IPS-15b (cell line): Measurements from ENCODE around the gene FLT3LG.

Experiments used
- H3K27me3 ChIP-seq: one replicate; pipeline ENCODE4 v1.6.1; 2013; ENCODE audit warnings: low read length; ENCODE audit not compliant: control insufficient read depth, insufficient read depth
- H3K36me3 ChIP-seq: one replicate; pipeline ENCODE4 v1.6.1; 2013; ENCODE audit warnings: low read length; ENCODE audit not compliant: control insufficient read depth, insufficient read depth
- H3K4me1 ChIP-seq: one replicate; pipeline ENCODE4 v1.6.1; 2013; ENCODE audit warnings: mild to moderate bottlenecking, low read length; ENCODE audit not compliant: control insufficient read depth, insufficient read depth
- H3K4me3 ChIP-seq: one replicate; pipeline ENCODE4 v1.5.1; 2013; ENCODE audit warnings: low read depth, low read length
- H3K9ac ChIP-seq: one replicate; pipeline ENCODE4 v1.6.1; 2013; ENCODE audit warnings: low read depth, mild to moderate bottlenecking, low read length
- H3K9me3 ChIP-seq: one replicate; pipeline ENCODE4 v1.6.1; 2013; ENCODE audit warnings: mild to moderate bottlenecking, low read length; ENCODE audit not compliant: control insufficient read depth, insufficient read depth

The FLT3LG gene

GRCh38 chr19:49473868-49474541 lies at the start of gene FLT3LG:
FLT3LG (plus strand) TSS chr19:49474215; CDS start chr19:49474640, 425 bp downstream.
- H3K4me1 ChIP-seq: peaks cover 3% of the 10 kb centered on the region
- peaks cover 7% of the 10 kb centered on the region for H3K27me3 ChIP-seq
- peaks cover 2% of the 10 kb centered on the region for H3K36me3 ChIP-seq
- H3K4me3 ChIP-seq: peak within 1 kb of the TSS; percentile 58
- no peaks in the 10 kb centered on the region for H3K9me3 ChIP-seq
- no peak within 1 kb of the TSS for H3K9ac ChIP-seq

GRCh38 chr19:49425178-49425577 lies 48.8 kb upstream of the FLT3LG start, which contains the start of gene GFY:
GFY (plus strand) TSS chr19:49425388; CDS start chr19:49426431, 1,043 bp downstream.
- H3K4me3 ChIP-seq: peak within 1 kb of the TSS; percentile 65

DNA sequence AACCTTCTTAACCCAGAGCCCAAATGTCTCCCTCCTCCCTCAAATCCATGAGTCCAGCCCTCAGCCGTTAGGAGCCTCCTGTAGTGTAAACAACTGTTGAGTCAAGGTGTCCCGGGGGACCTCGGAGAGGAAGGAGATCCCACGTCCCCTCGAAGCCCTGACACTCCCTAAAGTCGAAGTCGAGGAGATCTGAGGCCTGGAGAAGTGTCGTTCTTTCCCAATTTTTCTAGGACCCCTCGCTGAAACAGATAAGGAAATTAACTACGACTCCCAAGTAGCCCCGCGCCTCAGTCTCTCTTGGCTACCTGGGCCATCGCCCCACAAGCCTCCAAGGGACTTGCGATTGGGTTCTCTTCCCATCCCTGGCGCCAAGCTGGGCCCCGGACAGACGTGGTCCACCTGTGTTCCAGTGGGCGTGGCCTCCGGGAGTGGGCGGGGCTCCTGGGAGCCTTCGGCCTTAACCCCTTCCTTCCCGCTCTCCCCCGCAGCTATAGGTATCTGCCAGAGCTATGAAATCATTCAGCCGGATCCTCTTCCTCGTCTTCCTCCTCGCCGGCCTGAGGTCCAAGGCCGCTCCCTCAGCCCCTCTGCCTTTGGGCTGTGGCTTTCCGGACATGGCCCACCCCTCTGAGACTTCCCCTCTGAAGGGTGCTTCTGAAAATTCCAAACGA lies 48.0 kb upstream of the FLT3LG start:
- H3K4me3 ChIP-seq: peak overlapping the region; percentile 65
- no peak overlapping the region for H3K9ac ChIP-seq
- no peaks in the 10 kb centered on the region for H3K36me3 ChIP-seq
- H3K9me3 ChIP-seq: no peaks in the 10 kb centered on the region
- peaks cover 20% of the 10 kb centered on the region for H3K4me1 ChIP-seq
- peaks cover 79% of the 10 kb centered on the region for H3K27me3 ChIP-seq

More at GRCh38 chr19:49425178-49425577, 48.8 kb upstream of the FLT3LG start, which contains the start of gene GFY:
- no peaks in the 10 kb centered on the region for H3K9me3 ChIP-seq
- H3K36me3 ChIP-seq: no peaks in the 10 kb centered on the region
- no peak within 1 kb of the TSS for H3K9ac ChIP-seq
- peaks cover 25% of the 10 kb centered on the region for H3K4me1 ChIP-seq
- H3K27me3 ChIP-seq: peaks cover 75% of the 10 kb centered on the region

DNA sequence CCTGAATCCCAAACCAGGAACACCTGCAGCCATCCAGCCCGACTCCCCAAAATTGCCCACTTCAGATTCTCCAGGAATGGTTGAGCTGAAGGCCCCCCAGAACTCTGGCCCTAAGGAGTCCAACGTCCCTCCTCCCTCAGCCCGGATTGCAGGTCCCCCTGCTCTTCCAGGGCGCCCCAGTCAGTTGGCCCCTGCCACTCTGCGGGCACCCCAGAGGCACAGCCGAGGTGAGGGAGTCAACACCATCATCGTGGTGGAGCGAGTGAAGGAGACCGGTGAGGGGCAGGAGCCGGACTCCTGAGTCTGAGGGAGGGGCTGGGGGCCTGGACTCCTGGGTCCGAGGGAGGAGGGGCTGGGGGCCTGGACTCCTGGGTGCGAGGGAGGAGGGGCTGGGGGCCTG lies 46.7 kb upstream of the FLT3LG start:
- no peak overlapping the region for H3K4me3 ChIP-seq

GRCh38 chr19:49427855-49428546 lies 46.0 kb upstream of the FLT3LG start:
- H3K36me3 ChIP-seq: no peaks in the 10 kb centered on the region
- H3K4me3 ChIP-seq: peak overlapping the region; percentile 75
- H3K4me1 ChIP-seq: peaks cover 16% of the 10 kb centered on the region
- H3K27me3 ChIP-seq: peaks cover 73% of the 10 kb centered on the region
- no peaks in the 10 kb centered on the region for H3K9me3 ChIP-seq
- no peak overlapping the region for H3K9ac ChIP-seq

More for the DNA sequence above, 46.7 kb upstream of the FLT3LG start:
- Histone ChIP-seq H3K27me3 (peaks cover 73% of the 10 kb centered on the region), H3K36me3 (no peaks in the 10 kb centered on the region), H3K9me3 (no peaks in the 10 kb centered on the region), H3K9ac (no peak overlapping the region), H3K4me1 (peaks cover 20% of the 10 kb centered on the region)

DNA sequence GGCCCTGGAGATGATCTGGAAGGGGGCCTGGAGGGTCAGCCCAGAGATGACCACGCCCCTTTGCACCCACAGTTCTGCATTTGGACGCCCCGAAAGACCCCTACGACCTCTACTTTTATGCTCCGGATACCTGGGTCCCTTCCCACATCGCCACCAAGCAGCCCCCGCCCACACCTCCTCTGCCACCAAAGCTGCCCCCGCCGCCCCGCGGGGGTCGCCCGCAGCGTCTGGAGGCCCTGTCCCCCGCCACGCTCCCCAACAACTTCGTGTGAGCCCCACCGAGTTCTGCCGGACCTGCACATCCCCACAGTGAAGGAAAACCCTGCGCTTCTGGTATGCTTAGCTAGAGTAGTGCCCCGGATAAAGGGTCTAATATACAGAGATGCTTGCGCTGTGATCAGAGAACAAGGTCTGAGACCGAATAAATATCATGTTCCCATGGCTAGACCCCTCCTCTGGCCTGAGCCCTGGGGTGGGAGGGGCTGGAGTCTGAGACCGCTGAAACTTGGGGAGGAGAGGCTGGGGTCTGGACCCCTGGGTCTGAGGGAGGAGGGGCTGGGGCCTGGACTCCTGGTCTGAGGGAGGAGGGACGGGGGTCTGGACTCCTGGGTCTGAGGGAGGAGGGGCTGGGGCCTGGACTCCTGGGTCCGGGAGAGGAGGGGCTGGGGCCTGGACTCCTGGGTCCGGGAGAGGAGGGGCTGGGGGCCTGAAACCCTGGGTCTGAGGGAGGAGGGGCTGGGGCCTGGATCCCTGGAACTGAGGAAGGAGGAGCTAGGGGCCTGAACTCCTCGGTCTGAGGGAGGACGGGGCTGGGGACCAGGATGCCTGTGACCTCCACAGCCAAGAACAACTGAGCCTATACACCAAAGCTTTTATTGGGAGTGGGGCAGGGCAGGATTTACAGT lies 45.2 kb upstream of the FLT3LG start:
- Histone ChIP-seq H3K9me3 (no peaks in the 10 kb centered on the region), H3K27me3 (peaks cover 73% of the 10 kb centered on the region), H3K4me3 (peak overlapping the region; percentile 67), H3K36me3 (no peaks in the 10 kb centered on the region), H3K9ac (no peak overlapping the region), H3K4me1 (peaks cover 14% of the 10 kb centered on the region)

DNA sequence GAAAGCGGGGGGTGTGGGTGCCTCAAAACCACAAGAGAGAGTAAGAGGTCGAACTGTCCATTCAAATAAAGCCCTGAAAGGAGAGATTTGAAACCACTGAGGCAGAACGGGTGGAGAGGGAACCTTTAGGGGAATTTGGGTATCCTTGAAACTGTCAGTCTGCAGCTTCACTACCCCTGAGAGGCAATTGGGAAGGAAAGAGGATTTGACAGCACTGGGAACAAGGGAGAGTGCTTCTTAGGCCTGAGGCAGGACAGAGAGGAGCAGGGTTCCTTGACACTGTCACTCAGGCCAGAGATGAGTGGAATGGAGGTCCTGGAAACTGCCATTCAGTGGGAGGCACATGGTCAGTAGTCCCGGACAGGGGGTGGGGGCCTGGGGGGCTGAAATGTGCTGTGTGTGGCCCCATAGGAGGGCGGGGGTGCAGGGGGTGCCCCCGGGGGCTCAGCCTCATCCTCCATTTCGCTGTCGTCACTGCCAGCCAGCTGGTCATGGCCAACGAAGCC lies 43.8 kb upstream of the FLT3LG start:
- Histone ChIP-seq H3K9ac (no peak overlapping the region), H3K36me3 (no peaks in the 10 kb centered on the region)

GRCh38 chr19:49430678-49431329 lies 43.2 kb upstream of the FLT3LG start:
- peaks cover 68% of the 10 kb centered on the region for H3K27me3 ChIP-seq
- H3K36me3 ChIP-seq: no peaks in the 10 kb centered on the region
- peaks cover 14% of the 10 kb centered on the region for H3K4me1 ChIP-seq
- H3K4me3 ChIP-seq: no peak overlapping the region
- no peaks in the 10 kb centered on the region for H3K9me3 ChIP-seq
- no peak overlapping the region for H3K9ac ChIP-seq

More for the DNA sequence above, 43.8 kb upstream of the FLT3LG start:
- Histone ChIP-seq H3K27me3 (peaks cover 68% of the 10 kb centered on the region), H3K9me3 (no peaks in the 10 kb centered on the region), H3K4me1 (peaks cover 14% of the 10 kb centered on the region), H3K4me3 (no peak overlapping the region)

DNA sequence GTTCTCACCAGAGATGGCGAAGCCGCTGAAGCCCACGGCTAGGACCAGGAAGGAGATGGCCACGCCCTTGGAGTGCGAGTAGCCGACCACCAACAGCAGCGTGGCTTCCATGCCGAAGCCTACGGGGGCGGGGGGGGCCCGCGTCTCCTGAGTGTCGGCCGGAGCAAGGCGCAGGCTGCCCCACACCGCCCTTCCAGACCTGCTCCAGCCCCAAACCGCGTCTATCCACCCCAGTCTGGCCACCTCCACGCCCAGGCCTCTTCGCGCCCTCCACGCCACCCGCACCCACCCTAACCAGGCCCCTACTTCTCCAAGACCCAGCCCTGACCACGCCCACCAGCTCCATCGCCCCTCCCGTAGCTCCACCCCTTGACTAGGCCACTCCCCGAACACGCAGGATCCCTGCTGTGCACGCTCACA lies 42.7 kb upstream of the FLT3LG start:
- no peaks in the 10 kb centered on the region for H3K9me3 ChIP-seq
- no peaks in the 10 kb centered on the region for H3K36me3 ChIP-seq
- no peak overlapping the region for H3K4me3 ChIP-seq
- peaks cover 70% of the 10 kb centered on the region for H3K27me3 ChIP-seq
- H3K4me1 ChIP-seq: peaks cover 16% of the 10 kb centered on the region
- no peak overlapping the region for H3K9ac ChIP-seq

- peaks cover 70% of the 10 kb centered on the region for H3K27me3 ChIP-seq
- no peaks in the 10 kb centered on the region for H3K9me3 ChIP-seq
- peaks cover 8% of the 10 kb centered on the region for H3K4me1 ChIP-seq
- no peak overlapping the region for H3K9ac ChIP-seq
- H3K36me3 ChIP-seq: no peaks in the 10 kb centered on the region
- peak overlapping the region; percentile 56 for H3K4me3 ChIP-seq
Measured at GRCh38 chr19:49432141-49433073, 41.6 kb upstream of the FLT3LG start.
